Esophagus squamous epithelium (tissue), 5 donors: Measurements from ENCODE around the gene MTRF1L. TPM values are rescaled to one million over a fixed set of nuclear protein-coding genes. Genes with fewer than 3 reads are reported as not detected.

Experiments
- DNase-seq: peaks from one replicate; lab custom pipeline; 2025; lab: John Stamatoyannopoulos, UW
- H3K27ac ChIP-seq, 4 donors: fragments of 200-600 bp; sonication (generic); one replicate each; pipeline ENCODE4 v1.5.1; 2016 to 2019; ENCODE audit warnings: mild to moderate bottlenecking in 1 of 4
- H3K27me3 ChIP-seq, 4 donors: fragments of 200-600 bp; sonication (generic); 1 replicate in 3 of 4; 2 replicates in 1 of 4; pipeline versions ENCODE4 v1.5.1 to v1.6.0; 2017 to 2021; ENCODE audit warnings: antibody characterized with exemption in 1 of 4
- H3K36me3 ChIP-seq, 3 donors: fragments of 200-600 bp; sonication (generic); one replicate each; pipeline ENCODE4 v1.5.1; 2016 to 2019
- H3K4me1 ChIP-seq, 3 donors: fragments of 200-600 bp; sonication (generic); one replicate each; pipeline ENCODE4 v1.5.1; 2017 to 2019
- H3K4me3 ChIP-seq, 4 donors: fragments of 200-600 bp; sonication (generic); 1 replicate in 3 of 4; 2 replicates in 1 of 4; pipeline ENCODE4 v1.5.1; 2016 to 2019; ENCODE audit warnings: mild to moderate bottlenecking in 2 of 4, moderate library complexity in 1 of 4
- H3K9me3 ChIP-seq, 3 donors: fragments of 200-600 bp; sonication (generic); one replicate each; pipeline ENCODE4 v1.5.1; 2016 to 2019
- CTCF ChIP-seq, 6 experiments: fragments of 450-650 bp in 4 of 6; fragments of 200-600 bp in 2 of 6; sonication (generic) in 2 of 6; IDR thresholded peaks; one replicate each; pipeline ENCODE4 v1.5.1; 2016 to 2019; ENCODE audit warnings: antibody characterized with exemption in 6 of 6, mild to moderate bottlenecking in 4 of 6, moderate library complexity in 4 of 6
- POLR2A ChIP-seq, 4 donors: fragments of 450-650 bp; IDR thresholded peaks; one replicate each; pipeline ENCODE4 v1.6.1; 2017; ENCODE audit warnings: antibody characterized with exemption in 4 of 4, mild to moderate bottlenecking in 4 of 4, moderate library complexity in 3 of 4
- intact Hi-C: fragments of 100-400 bp; cut with DNase I; formaldehyde crosslinking; loops from one replicate; pipeline ENCODE4 v1.15.0; 2022
- small RNA-seq, 4 donors: library from RNA; depleted of rRNA; stranded (forward); fragments of <200 nt; gene quantifications; one replicate each; pipeline ENCODE3, GENCODE V24; 2016
- total RNA-seq, 4 donors: library from RNA; depleted of rRNA; stranded (reverse); fragments of >200 nt; gene quantifications; one replicate each; pipeline ENCODE4 v1.1.0, GENCODE V29; 2016
- donor health status: DM: yes; HTN: yes; CAD: no.

Gene MTRF1L
- total RNA-seq, 4 donors from 2014 or later, result 7.3 to 16.2 (median 14.4) TPM

DNA sequence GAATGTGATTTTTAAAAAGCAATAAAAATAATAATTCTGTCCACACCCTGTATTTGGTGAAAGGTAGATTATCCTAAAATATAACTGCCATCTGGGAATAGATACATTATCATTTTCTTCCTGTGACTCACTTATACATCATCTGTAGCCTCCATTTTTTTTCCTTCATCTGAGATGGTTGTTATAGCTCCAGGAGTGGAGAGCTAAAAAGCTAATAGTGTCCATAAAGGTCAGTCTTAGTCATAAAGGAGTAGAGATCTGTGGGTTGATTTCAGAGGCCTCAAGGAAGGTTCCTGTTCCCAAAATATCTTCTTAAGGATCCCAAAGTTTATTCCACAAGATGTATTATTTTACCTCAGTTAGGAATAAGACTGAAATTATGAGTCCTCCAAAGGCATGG, 60.8 kb downstream of the MTRF1L start:
- H3K4me1 ChIP-seq, result no peaks in the 10 kb centered on the region
- no peak overlapping the region for H3K27ac ChIP-seq
- H3K4me3 ChIP-seq, result no peak overlapping the region
- H3K27me3 ChIP-seq, result peaks cover 0 to 5% (median 0%) of the 10 kb centered on the region in 4 donors
- DNase-seq, result no peak
- TF ChIP-seq POLR2A (IDR thresholded peaks at IDR 0.05) (no peak), CTCF (IDR thresholded peaks at IDR 0.05) (no peak)
- intact Hi-C loops, result no loop called here
- no peaks in the 10 kb centered on the region for H3K36me3 ChIP-seq
- H3K9me3 ChIP-seq, result no peaks in the 10 kb centered on the region

Small RNAs within 50 kb of the gene (small RNA-seq; reads per million reads assigned to genes)
- gene AL080276.1, result 0 reads per million in 4 donors

Other genes starting within 250 kb of the MTRF1L start
- 1 to 10 TPM; 2.7 to 9.4 (median 7.3) TPM for gene FBXO5, start 19.7 kb downstream of the MTRF1L start, total RNA-seq
- 1 to 10 TPM in 1 of 4 donors, under 1 TPM in 3; 0.19 to 1.8 (median 0.48) TPM for gene RGS17, start 128.6 kb upstream of the MTRF1L start, total RNA-seq